Calu3 (cell line): ENCODE measurements around the gene PRSS1. TPM values are rescaled to one million over a fixed set of nuclear protein-coding genes. Genes with fewer than 3 reads are reported as not detected.

ENCODE experiments used
- BruUV-seq: library from RNA; stranded (reverse); fragments of 400-500 nt; replicated peaks from 2 replicates; lab custom pipeline; 2021; lab: Mats Ljungman, UMichigan
- CTCF ChIA-PET: fragments of 300-600 bp; sonication (Branson Sonifier 250); formaldehyde crosslinking; loops from one replicate; lab custom pipeline; 2022; ENCODE audit warnings: antibody characterized with exemption; lab: Charles Lee
- DNase-seq: peaks from one replicate; pipeline ENCODE4 v3.0.0; 2022
- H3K27ac Mint-ChIP-seq: one replicate; pipeline ENCODE4 v1.8.0; 2022; ENCODE audit warnings: mixed read lengths; ENCODE audit not compliant: unreplicated experiment
- H3K27me3 Mint-ChIP-seq: one replicate; pipeline ENCODE4 v1.8.0; 2022; ENCODE audit warnings: mixed read lengths; ENCODE audit not compliant: unreplicated experiment
- H3K36me3 Mint-ChIP-seq: one replicate; pipeline ENCODE4 v1.8.0; 2022; ENCODE audit warnings: mild to moderate bottlenecking, moderate library complexity, mixed read lengths; ENCODE audit not compliant: insufficient read depth, unreplicated experiment
- H3K4me1 Mint-ChIP-seq: one replicate; pipeline ENCODE4 v1.8.0; 2022; ENCODE audit warnings: mild to moderate bottlenecking, low read depth, mixed read lengths; ENCODE audit not compliant: unreplicated experiment
- H3K4me3 Mint-ChIP-seq: one replicate; pipeline ENCODE4 v1.8.0; 2022; ENCODE audit warnings: mild to moderate bottlenecking, low read depth, moderate library complexity, mixed read lengths; ENCODE audit not compliant: unreplicated experiment
- H3K9me3 Mint-ChIP-seq: one replicate; pipeline ENCODE4 v1.8.0; 2022; ENCODE audit warnings: low read depth, mixed read lengths; ENCODE audit not compliant: unreplicated experiment
- intact Hi-C: fragments of 100-400 bp; cut with micrococcal nuclease; formaldehyde crosslinking; loops from one replicate; pipeline ENCODE4 v1.10.0; 2022; ENCODE audit not compliant: unreplicated experiment
- total RNA-seq: library from RNA; stranded (reverse); gene quantifications from 2 replicates; pipeline ENCODE4 v1.2.3, GENCODE V29; 2022
- TF ChIP-seq, protein P1 (sequence below): fragments of 200-600 bp; IDR thresholded peaks from one replicate; pipeline ENCODE4 v1.8.0; 2022; ENCODE audit warnings: antibody characterized with exemption; ENCODE audit not compliant: unreplicated experiment

The PRSS1 gene
- total RNA-seq, 1 experiment from 2014 or later, result 16.8 TPM

DNA sequence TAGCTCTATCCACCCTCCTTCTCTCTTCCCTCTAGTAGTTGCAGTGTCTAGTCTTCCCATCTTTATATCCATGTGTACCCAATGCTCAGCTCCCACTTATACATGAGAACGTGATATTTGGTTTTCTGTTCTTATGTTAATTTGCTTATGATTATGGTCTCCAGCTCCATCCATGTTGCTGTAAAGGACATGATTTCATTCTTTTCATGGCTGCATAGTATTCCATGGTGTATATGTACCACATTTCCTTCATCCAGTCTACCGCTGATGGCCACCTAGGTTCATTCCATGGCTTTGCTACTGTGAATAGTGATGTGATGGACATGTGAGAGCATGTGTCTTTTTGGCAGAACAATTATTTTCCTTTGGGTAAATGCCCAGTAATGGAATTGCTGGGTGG, 28.0 kb downstream of the PRSS1 start:
- Mint-ChIP-seq H3K4me3 (no peak overlapping the region), H3K27ac (no peak overlapping the region), H3K4me1 (peaks cover 8% of the 10 kb centered on the region), H3K27me3 (peaks cover 75% of the 10 kb centered on the region), H3K9me3 (no peaks in the 10 kb centered on the region), H3K36me3 (no peaks in the 10 kb centered on the region)
- DNase-seq, result no peak
- TF ChIP-seq, protein P1, sequence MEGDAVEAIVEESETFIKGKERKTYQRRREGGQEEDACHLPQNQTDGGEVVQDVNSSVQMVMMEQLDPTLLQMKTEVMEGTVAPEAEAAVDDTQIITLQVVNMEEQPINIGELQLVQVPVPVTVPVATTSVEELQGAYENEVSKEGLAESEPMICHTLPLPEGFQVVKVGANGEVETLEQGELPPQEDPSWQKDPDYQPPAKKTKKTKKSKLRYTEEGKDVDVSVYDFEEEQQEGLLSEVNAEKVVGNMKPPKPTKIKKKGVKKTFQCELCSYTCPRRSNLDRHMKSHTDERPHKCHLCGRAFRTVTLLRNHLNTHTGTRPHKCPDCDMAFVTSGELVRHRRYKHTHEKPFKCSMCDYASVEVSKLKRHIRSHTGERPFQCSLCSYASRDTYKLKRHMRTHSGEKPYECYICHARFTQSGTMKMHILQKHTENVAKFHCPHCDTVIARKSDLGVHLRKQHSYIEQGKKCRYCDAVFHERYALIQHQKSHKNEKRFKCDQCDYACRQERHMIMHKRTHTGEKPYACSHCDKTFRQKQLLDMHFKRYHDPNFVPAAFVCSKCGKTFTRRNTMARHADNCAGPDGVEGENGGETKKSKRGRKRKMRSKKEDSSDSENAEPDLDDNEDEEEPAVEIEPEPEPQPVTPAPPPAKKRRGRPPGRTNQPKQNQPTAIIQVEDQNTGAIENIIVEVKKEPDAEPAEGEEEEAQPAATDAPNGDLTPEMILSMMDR, result no peak
- intact Hi-C loops, result loop anchor here (1.0 kb wide), 1 partner anchor 9 kb away; no protein-coding TSS in a partner anchor
- CTCF ChIA-PET, result no interaction called here
- no TSS peak for BruUV-seq

DNA sequence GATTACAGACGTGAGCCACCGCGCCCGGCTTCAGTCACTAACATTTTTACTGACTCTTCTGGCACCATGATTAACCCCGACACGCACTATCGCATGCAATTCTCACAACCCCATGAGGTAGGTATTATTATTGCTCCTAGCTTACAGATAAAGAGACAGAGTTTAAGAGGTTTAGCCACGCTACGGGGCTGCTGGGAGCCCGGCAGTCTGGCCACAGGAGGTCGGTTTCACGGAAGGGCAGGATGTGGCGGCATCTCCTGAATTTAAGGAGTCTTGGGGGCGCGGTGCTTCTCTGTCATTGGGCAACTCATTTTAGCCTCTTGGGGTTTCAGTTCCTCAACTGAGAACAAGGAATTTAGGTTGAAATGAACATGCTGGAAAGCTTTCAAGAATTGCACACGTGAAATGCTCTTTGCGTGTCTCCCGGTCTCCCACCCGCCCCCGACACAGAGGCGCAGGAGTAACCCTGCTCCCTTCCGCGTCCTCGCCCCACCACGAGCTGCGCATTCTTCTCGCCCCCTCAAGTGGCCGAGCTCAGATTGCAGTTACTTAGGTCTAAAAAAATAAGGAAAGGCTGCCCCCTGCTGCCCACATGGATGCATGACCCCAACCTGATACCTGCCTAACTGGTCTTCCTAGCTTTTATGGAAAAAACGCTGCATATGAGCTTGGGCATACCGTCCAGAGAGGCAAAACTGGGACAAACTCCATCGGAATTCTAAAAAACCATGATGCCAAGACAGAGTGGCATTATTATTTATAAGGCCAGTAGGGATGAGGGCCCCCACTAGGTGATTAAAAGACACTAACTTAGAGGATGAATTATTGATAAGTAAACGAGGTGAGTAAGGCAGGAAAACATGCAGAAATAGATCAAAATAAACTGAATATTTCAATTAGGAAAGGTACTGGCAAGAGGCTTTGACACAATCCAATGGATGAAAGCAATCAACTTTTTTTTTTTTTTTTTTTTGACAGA, 33.9 kb downstream of the PRSS1 start:
- BruUV-seq, result no TSS peak
- CTCF ChIA-PET, result interaction anchor here (0.7 to 2.9 kb wide), 37 partner anchors 8 to 1099 kb away, joined by 3 to 63 read pairs (median 5); partner anchors contain the start of genes PRSS1 and PRSS2
- Mint-ChIP-seq H3K27ac (no peak overlapping the region), H3K4me1 (peaks cover 12% of the 10 kb centered on the region), H3K4me3 (peak overlapping the region; percentile 64), H3K27me3 (peaks cover 37% of the 10 kb centered on the region), H3K9me3 (no peaks in the 10 kb centered on the region), H3K36me3 (peaks cover 4% of the 10 kb centered on the region)
- intact Hi-C loops, result loop anchor here (1.0 to 2.0 kb wide), 8 partner anchors 28 to 248 kb away; no protein-coding TSS in a partner anchor
- TF ChIP-seq, protein P1, result peak; percentile 95
- peak; percentile 89 for DNase-seq

DNA sequence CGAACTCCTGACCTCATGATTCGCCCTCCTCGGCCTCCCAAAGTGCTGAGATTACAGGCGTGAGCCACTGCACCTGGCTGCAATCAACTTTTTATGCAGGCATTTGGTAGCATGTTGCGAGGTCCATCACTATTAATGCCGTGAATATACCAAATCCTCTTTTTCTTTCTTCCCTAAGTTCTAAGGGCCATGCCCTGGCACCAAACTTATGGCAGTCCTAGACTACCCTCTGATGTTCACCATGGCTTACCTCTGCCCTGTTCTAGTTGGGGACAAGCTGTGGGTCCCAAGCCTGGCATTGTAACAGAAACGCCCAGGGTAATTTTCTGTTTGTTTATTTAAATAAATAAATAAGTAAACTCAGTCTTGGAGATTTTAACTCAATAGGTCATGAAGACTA, 34.8 kb downstream of the PRSS1 start:
- Mint-ChIP-seq H3K27ac (no peak overlapping the region), H3K9me3 (no peaks in the 10 kb centered on the region), H3K4me3 (no peak overlapping the region), H3K4me1 (peaks cover 12% of the 10 kb centered on the region), H3K27me3 (peaks cover 37% of the 10 kb centered on the region), H3K36me3 (peaks cover 4% of the 10 kb centered on the region)
- TF ChIP-seq, protein P1, result no peak
- DNase-seq, result peak; percentile 18
- CTCF ChIA-PET, result interaction anchor here (0.9 to 2.9 kb wide), 7 partner anchors 24 to 249 kb away, joined by 3 to 62 read pairs (median 10); no protein-coding TSS in a partner anchor
- intact Hi-C loops, result no loop called here
- BruUV-seq, result no TSS peak

DNA sequence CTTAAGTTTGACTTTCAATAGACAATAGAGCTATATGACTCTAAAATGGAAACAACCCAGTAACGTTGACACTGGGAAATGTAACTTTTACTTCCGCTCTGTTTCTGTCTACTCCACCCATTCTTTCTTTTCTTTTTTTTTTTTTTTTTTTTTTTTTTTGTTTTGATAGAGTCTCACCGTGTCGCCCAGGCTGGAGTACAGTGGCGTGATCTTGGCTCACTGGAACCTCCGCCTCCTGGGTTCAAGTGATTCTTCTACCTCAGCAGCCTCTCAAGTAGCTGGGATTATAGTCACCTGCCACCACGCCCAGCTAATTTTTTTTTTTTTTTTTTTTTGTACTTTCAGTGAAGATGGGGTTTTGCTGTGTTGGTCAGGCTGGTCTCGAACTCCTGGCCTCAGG, 35.4 kb downstream of the PRSS1 start:
- peaks cover 4% of the 10 kb centered on the region for H3K36me3 Mint-ChIP-seq
- DNase-seq, result no peak
- peaks cover 37% of the 10 kb centered on the region for H3K27me3 Mint-ChIP-seq
- CTCF ChIA-PET, result interaction anchor here (0.6 to 2.9 kb wide), 7 partner anchors 23 to 250 kb away, joined by 3 to 62 read pairs (median 5); no protein-coding TSS in a partner anchor
- no TSS peak for BruUV-seq
- intact Hi-C loops, result no loop called here
- H3K4me3 Mint-ChIP-seq, result no peak overlapping the region
- TF ChIP-seq, protein P1, result no peak
- H3K4me1 Mint-ChIP-seq, result peaks cover 12% of the 10 kb centered on the region
- no peak overlapping the region for H3K27ac Mint-ChIP-seq
- no peaks in the 10 kb centered on the region for H3K9me3 Mint-ChIP-seq
